Measurements from ENCODE around the gene TSPAN1.

GRCh38 chr1:46128344-46128743 lies 46.5 kb upstream of the TSPAN1 start:
- TF ChIP-seq RAD21 (IDR thresholded peaks at IDR 0.05; ENCODE audit: low read depth) (no peak), TAF1 (IDR thresholded peaks at IDR 0.05; ENCODE audit: low read depth) (no peak), CREB1 (IDR thresholded peaks at IDR 0.05; ENCODE audit: low read depth) (no peak), ZBTB7A (IDR thresholded peaks at IDR 0.05; ENCODE audit: low read depth) (no peak), EP300 (IDR thresholded peaks at IDR 0.05; ENCODE audit: borderline replicate concordance) (no peak), EGR1 (IDR thresholded peaks at IDR 0.05) (no peak), CEBPB (IDR thresholded peaks at IDR 0.05) (no peak), YY1 (IDR thresholded peaks at IDR 0.05; ENCODE audit: low read depth) (no peak), NFIC (IDR thresholded peaks at IDR 0.05) (no peak), TEAD4 (IDR thresholded peaks at IDR 0.05) (no peak), FOXM1 (IDR thresholded peaks at IDR 0.05; ENCODE audit: borderline replicate concordance, low read depth) (no peak)
- TF ChIP-seq, protein P1, sequence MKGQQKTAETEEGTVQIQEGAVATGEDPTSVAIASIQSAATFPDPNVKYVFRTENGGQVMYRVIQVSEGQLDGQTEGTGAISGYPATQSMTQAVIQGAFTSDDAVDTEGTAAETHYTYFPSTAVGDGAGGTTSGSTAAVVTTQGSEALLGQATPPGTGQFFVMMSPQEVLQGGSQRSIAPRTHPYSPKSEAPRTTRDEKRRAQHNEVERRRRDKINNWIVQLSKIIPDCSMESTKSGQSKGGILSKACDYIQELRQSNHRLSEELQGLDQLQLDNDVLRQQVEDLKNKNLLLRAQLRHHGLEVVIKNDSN (IDR thresholded peaks at IDR 0.05): no peak
